Caki2 (cell line): ENCODE results near the gene ZNF407. TPM values are rescaled to one million over a fixed set of nuclear protein-coding genes. Genes with fewer than 3 reads are reported as not detected.
A peak's percentile ranks its signal among the peaks of the same experiment; 100 is the strongest.

Experiments
- DNase-seq: peaks from one replicate; pipeline ENCODE4 v3.0.0-alpha.2; 2015; ENCODE audit warnings: low read depth
- in situ Hi-C: cut with HindIII; loops from 2 replicates; pipeline ENCODE4 v1.10.0; 2016; ENCODE audit warnings: low sequenced_read_pairs, low pct_unique_long_range_greater_than_20kb, mixed read lengths
- total RNA-seq: library from RNA; depleted of rRNA; stranded (reverse); fragments of >200 nt; shearing (Covaris generic); gene quantifications from 2 replicates; pipeline ENCODE4 v1.2.3, GENCODE V29; 2014; ENCODE audit warnings: low replicate concordance

ZNF407 gene
- total RNA-seq, 1 experiment from 2014 or later, result 1.3 TPM

DNA sequence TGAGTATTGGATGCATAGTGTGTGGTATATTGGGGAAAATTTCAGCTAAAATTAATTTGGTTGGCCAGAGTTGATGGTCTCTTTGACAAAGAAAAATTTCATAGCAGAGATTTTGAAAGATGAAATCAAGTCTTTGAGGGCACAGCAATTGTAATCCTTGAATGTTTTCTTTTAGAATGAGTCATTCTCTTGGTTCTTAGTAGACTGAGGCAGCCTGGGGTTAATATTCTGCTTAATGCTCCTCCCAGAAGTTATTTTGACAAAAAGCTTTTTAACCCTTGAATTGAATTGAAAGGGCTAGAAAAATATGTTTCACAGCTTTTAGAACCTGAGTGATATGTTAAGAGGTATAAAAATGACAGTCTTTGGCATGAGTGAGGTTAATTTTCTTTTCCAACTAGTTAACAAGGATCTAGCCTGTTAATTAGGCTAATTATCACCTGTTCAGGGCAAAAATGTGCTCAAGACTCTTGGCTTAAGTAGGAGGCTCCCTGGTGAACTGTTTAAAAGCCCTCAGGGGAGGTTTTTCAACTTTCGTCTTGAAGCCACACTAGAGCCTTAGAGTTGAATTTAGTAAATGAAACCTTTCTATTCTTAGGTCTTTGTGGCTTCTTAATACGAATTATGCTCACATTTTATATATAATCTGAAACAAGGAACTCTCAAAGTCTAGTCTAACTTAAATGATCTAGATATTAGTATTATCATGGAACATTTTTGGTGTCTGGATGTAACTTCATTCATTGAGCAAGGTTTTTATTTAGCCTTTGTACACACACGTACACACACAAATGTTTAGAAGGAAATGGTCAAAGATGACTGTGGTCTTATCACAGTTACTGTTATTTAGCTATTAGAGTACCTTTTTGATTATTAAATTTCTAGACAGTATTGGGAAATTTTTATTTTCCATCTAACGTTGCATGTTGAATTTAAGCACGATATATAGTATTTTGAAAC is 272.5 kb downstream of the ZNF407 start:
- DNase-seq, result no peak
- in situ Hi-C loops, result no loop called here

DNA sequence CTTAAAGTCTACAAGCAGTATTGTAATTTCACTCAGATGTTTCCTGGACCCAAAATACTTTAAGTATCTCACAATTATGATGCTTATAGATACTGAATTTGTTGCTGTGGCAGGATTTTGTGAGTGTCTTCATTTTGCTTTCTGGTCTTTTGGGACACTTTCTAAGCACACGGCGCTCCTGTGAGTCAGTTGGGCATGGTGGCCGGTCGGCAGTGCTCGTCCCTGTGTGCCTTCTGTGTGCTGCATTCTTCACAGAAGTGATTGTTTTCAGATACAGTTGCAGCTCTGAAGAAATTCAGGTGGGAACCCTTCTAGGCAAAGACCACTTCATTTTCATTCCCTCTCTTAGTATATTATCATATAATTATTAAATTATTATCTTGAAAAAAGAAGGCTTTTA is 273.3 kb downstream of the ZNF407 start:
- in situ Hi-C loops, result no loop called here
- DNase-seq, result no peak

DNA sequence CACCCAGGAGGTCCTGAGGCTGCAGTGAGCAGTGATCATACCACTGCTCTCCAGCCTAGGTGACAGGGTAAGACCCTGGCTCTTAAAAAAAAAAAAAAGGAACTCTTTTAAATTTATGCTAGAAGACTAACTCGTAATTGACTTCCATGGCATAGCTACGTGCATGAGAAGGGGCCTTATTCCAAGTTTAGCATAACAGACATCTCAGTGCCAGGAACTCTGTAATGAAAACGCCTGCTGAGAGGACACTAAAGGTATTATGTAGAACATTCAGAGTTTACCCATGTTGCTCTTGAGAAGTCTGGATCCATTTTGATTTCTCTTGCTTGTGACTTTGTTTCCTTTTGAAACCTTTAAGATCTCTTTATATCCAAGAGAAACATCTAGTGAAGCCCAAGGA is 276.0 kb downstream of the ZNF407 start:
- no peak for DNase-seq
- in situ Hi-C loops, result no loop called here

DNA sequence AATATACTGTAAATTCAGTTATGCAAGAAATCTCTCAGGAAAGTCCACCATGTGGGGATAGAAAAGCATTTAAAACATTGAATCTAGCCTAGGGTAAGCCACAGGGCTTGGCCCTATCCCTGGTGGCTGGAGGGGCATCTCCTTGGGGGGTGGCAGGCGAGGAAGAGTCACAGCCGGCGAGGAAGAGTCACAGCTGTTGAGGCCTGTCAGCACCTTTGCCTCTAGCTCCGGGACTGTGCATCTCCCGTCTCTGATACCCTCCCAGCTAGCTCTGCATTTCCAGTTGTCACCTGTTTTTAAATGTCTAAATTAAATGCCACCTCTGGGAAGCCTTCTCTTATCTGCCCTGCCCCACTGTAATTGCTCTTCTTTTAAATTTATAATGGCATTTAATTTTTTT is 276.7 kb downstream of the ZNF407 start:
- in situ Hi-C loops, result no loop called here
- DNase-seq, result no peak

DNA sequence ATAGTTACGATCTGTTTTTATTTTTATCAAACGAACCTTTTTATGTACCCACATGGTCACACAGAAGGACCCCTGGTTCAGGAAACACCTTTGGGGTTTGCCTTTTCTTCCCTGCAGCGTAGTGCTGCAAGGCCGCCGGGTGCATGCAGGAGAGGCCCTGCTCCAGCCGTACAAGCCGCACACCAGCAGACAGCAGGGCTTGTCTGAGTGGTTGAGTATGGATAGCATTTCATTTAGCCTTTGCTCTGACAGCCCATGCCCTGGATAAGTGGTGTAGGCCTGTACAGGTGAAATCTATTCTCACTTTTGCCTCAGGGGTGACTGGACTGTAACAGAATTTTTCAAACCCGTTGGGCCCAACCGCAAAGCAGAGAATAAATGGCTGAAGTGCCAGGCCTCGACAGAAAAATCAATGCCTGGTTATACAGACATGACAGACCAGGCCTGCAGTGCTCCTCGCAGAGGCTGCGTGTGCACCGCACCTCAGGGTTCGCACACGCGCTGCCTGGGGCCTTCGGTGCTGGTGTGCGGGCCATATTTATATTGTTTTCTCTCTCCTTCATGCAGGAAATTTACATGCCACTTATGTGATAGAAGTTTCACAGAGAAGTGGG is 279.1 kb downstream of the ZNF407 start:
- in situ Hi-C loops, result no loop called here
- DNase-seq, result no peak

DNA sequence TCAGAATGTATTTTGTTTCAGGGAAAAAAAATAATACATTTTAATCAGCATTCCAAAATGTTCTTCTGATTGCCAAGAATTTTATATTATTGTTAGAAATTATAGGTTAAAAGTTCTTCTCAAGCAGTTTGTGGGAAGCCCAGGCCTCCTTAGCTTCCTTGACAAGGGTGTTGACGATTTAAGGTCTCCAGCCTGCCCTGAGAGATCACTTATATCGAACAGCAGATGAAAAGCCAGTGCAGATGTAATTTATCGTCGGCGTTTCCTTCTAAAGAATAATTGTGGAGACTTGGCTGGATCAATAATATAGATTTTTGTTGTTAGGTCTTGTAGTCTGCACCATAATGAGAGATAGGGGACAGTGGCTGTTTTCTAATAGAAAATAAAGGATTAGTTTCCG is 280.6 kb downstream of the ZNF407 start:
- DNase-seq, result no peak
- in situ Hi-C loops, result no loop called here

DNA sequence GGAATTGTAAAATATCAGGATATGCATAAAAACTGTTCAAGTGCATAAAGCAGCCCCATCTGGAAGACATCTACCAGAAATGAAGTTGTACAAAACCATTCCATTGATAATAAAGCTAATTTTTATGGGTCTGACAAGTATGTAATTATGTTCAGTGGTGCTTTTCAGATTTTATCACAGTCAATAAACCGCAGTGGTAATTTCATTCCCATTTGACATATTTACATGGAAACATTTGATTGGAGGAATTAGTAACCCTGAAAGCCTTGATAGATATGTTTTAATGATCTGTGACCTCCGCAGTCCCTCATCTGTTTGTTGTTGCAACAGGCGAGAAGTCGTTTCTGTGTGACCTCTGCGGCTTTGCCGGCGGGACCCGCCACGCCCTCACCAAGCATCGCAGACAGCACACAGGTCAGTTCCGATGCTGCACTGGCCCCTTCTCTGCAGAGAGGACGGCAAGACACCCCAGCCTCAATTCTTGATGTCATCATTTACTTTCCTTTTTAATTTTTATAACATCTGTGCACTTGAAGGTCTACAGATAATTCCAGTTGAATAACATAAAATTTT is 283.1 kb downstream of the ZNF407 start:
- no peak for DNase-seq
- in situ Hi-C loops, result no loop called here

DNA sequence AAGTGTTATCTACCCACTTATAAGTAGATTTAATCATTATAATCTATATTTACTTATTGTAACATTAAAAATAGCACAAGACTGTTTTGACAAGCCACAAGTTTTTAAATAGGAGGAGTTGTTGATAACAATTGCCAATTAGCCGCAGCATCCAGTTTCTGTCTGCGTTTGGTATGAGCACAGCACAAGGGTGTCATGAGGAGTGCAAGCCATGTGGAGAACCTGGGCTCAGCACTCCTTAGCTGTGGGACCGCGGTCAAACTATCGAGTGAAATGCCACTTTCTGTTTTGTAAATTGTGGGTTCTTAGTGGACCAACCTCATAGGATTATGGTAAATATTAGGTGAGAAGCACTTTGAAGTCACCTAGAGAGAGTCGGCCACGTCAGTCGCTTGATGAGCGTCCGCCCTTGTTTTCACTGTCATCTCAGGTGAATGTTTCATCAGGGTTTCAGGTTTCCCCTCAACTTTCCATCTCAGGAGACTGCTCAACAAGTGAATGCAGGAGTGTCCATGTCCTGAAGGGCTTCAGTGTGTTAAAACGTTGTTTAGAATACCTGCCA is 294.5 kb downstream of the ZNF407 start:
- in situ Hi-C loops, result no loop called here
- no peak for DNase-seq

DNA sequence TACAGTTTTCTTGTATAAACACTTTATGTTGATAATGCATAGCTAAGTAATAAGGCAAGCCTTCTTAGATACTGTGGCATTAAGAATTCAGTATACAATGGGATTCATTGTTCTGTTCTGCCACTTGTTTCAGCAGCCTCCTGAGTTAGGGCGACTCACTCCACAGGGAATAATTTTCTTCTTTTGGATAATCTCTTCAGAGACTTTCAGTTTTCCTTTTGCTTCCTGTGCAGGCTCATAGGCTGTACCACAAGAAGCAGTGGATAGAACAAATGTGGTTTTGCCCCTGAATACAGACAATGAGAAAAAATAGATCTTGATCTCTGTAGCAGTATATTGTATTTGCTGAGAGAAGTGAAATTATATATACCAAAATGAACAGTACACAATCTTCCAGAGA is 298.0 kb downstream of the ZNF407 start:
- in situ Hi-C loops, result no loop called here

DNA sequence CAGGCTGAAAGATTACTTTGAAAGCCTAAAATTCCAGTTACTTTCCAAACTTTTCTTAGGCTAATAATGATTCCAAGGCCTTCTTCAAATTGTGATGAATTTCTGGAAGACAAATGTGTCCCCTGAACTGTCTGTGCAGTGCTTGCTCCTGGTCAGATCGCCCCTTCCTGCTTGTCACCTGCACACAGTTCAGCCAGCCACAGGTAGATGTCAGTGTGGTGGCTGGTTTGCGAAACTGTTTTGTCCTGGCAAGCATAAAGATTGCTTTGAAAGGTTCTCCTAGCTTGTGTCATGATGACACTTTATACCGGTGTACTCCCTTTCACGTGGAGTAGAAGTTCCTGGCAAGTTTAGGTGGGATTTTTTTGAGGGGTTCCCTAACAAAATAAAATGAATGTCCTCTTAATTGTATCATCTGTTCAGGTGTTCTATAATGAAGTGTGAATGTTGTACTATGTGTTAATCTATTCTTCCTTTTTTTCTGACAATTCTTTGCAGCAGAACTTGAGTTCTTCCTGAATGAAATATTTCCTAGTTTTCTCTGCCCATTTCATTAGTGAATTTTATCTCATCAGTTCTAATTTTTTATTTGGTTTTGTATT is 298.8 kb downstream of the ZNF407 start:
- DNase-seq, result peak; percentile 42
- in situ Hi-C loops, result no loop called here

More for the DNA sequence above, 298.0 kb downstream of the ZNF407 start:
- DNase-seq, result no peak

DNA sequence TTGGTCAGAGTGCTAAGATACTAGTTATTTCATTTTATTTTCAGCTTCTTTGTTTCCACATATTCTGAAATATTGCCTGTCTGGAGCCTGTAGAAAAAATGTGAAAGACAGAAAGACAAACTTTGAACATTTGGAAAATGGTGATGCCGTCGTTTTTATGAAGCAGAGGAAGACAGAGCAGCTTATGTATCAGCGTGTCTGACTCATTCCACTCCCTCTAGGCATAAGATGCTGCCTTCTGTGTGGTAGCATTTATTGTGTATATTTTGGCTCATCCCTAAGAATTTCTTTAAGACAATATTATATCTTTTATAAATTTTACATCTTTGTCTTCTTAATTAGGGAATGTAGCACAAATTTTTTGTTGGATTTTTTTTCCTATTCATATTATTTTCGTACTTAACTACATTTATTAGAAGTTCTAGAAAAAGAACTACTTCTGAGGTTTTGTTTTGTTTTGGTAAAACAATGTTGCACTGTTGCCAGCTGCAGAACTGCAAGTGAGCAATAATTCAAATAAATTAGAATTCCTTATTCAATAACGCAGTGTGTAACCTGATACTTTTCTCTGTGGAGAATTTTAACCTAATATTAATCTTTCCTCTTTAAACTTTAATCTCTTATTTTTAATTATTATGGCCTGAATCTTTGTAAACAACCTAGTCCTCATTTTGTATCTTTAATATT is 300.4 kb downstream of the ZNF407 start:
- in situ Hi-C loops, result no loop called here
- DNase-seq, result no peak

DNA sequence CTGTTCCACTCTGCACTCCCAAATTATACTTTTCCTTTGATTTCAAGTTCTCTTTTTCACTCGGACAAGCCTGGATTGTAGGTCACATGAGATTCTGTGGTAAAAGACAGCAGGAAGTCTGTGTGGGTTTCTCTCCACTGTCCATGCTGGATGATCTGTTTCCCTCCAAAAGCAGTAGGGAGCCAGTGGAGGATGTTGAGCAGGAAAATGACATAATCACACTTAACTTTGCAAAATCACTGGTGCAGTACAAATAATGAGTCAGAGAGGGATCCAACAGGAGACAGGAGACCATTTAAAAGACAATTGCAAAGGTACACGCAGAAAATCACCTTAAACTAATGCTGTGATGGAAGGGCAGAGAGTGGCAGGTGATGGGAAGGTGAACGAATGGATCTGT is 301.3 kb downstream of the ZNF407 start:
- peak; percentile 54 for DNase-seq
- in situ Hi-C loops, result no loop called here

DNA sequence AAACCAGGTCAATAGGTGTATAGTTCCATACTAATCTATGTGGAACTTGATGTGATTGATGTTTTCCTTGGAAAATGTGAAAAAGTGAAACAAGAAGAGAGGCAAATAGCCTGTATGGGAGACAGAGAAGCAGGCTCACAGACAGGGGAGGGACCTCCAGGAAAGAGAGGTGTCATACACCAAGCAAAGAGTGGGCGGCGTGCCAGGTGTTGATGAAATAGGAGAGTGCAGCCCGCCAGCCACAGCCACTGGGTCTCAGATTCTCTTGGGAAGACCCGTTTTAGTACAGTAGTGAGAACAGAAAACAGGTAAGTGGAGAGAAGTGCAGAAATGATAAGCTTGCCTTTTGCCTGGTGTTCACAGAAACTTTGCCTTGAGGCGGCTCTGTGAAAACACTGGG is 301.9 kb downstream of the ZNF407 start:
- in situ Hi-C loops, result no loop called here
- DNase-seq, result no peak

DNA sequence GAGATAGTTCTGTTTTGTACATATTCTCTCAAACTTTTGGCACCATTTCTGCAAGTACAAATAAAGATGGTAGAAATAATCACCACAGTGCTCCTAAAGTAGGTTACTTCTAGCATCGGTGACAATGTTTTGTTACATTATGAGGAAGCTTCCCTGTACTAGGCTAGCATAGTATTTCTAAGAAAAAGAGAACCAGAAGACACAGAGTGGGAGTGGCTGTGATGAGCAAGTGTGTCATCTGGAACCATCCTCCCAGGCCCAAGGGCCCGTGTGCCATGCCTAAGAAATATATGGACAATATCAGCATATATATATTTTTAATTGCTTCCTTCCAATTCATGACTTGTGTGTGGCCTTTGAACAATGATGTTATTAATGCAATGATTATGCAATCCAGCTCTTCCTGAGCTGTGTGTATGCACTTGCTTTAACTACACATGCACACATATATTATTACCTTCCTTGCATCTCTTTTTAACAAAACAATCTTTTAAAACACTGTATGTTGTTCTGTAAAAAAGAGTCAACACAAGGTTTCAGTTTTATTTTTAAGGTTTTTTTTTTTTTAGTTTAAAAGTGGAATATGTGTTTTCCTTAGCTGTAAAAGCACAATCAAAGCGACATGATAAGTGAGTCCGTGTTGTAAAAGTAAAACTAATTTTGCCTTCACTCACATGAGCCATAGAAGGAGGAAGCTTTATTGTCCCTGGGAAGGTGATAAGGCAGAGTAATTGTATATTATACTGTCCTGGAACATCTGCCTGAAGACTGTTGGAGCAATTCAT is 303.9 kb downstream of the ZNF407 start:
- no peak for DNase-seq
- in situ Hi-C loops, result no loop called here

DNA sequence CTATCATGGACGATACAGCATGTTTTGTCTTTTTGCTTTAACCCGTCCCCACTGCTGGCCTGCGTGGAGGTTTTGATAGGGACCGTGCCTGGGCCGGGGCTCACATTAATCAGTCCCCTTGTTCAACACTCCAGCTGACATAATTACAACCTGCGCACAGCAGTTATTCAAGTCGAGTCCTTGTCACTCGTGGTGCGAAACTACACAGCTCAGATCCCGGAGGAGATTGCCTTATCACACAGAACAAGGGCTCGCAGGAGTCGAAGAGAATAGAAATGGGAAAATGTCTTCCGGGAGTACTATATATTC is 304.4 kb downstream of the ZNF407 start:
- DNase-seq, result no peak
- in situ Hi-C loops, result no loop called here

DNA sequence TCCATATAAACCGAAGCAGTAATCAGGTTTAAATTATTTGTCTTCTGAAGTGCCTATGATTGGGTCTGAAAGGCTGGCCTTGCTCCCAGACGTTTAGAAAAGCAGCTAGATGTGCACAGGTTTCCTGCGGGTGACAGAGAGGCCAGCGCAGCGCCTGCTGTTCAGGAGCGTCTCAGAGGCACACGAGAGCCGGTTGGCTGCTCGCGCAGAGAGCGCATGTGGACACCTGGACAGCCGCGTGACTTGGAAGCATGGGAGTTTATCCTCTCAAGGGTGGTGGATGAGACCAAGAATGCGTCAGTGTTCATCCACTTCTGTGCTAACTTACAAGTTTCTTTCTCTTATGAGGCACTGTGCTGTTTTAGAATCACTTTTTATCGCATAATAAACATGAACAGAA is 307.6 kb downstream of the ZNF407 start:
- no peak for DNase-seq
- in situ Hi-C loops, result no loop called here

DNA sequence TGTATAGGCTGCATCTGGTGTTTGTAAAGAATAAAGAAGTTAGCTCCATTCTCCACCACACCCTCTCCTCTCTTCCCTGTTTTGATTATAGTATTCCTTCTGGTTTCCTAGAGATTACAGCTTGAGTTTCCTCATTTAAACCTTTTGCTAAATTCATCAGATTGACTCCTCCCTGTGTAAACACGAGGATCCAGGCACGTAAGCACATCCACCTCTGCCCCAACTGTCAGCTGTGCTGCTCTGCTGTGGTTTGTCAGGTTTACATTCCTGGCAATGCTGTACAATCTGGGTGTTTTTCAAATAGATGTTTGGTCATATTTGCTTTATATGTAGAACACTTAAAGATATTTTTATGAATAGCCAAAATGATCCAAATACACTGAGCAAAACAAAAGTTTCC is 308.5 kb downstream of the ZNF407 start:
- in situ Hi-C loops, result no loop called here
- DNase-seq, result no peak
